CD14-positive monocyte (primary cell): Measurements from ENCODE around the gene TRMU. TPM values are rescaled to one million over a fixed set of nuclear protein-coding genes. Genes with fewer than 3 reads are reported as not detected.
A peak's percentile ranks its signal among the peaks of the same experiment; 100 is the strongest.

Source experiments
- DNase-seq, 3 donors: peaks; one replicate each; pipeline ENCODE4 v3.0.0-alpha.2; 2011 to 2022
- H2AFZ ChIP-seq: 2 replicates; pipeline ENCODE4 v1.6.0; 2012; ENCODE audit warnings: mild to moderate bottlenecking, low read depth, low read length, inconsistent platforms; ENCODE audit not compliant: insufficient read depth, poor library complexity, severe bottlenecking
- H3K27ac ChIP-seq, 2 donors: 1 replicate in 1 of 2; 2 replicates in 1 of 2; pipeline ENCODE4 v1.5.1; 2012 to 2013; ENCODE audit warnings: low read length in 2 of 2, control low read depth in 1 of 2, inconsistent platforms in 1 of 2, low read depth in 1 of 2, mild to moderate bottlenecking in 1 of 2
- H3K27me3 ChIP-seq, 2 donors: one replicate each; pipeline versions ENCODE4 v1.6.0 to v1.6.1; 2011 to 2013; ENCODE audit warnings: low read length in 2 of 2; ENCODE audit not compliant: control insufficient read depth in 2 of 2, insufficient read depth in 2 of 2
- H3K36me3 ChIP-seq, 2 donors: replicated peaks in 1 of 2; 1 replicate in 1 of 2; 2 replicates in 1 of 2; pipeline versions ENCODE4 v1.5.1 to v1.6.1; 2012 to 2013; ENCODE audit warnings: low read length in 2 of 2, control low read depth in 1 of 2, inconsistent platforms in 1 of 2, mild to moderate bottlenecking in 1 of 2; ENCODE audit not compliant: insufficient read depth in 2 of 2, control insufficient read depth in 1 of 2
- H3K4me1 ChIP-seq, 2 donors: 1 replicate in 1 of 2; 2 replicates in 1 of 2; pipeline versions ENCODE4 v1.5.1 to v1.6.1; 2012 to 2013; ENCODE audit warnings: low read length in 2 of 2, control low read depth in 1 of 2, inconsistent platforms in 1 of 2, mild to moderate bottlenecking in 1 of 2, moderate library complexity in 1 of 2; ENCODE audit not compliant: insufficient read depth in 2 of 2, control insufficient read depth in 1 of 2
- H3K4me2 ChIP-seq: replicated peaks from 2 replicates; pipeline ENCODE3; 2012; ENCODE audit warnings: low read length, moderate library complexity, mild to moderate bottlenecking; ENCODE audit not compliant: poor library complexity, severe bottlenecking; ENCODE audit errors: extremely low read depth
- H3K4me3 ChIP-seq, 3 experiments: fragments of 200-600 bp in 1 of 3; sonication (generic) in 1 of 3; replicated peaks in 1 of 3; 1 replicate in 2 of 3; 2 replicates in 1 of 3; pipeline ENCODE4 v1.5.1; 2011 to 2013; ENCODE audit warnings: low read length in 3 of 3, mild to moderate bottlenecking in 3 of 3, control low read depth in 2 of 3, low read depth in 2 of 3, inconsistent platforms in 1 of 3, moderate library complexity in 1 of 3
- H3K79me2 ChIP-seq: 2 replicates; pipeline ENCODE4 v1.6.0; 2012; ENCODE audit warnings: mild to moderate bottlenecking, control low read depth, inconsistent platforms, low read length, moderate library complexity; ENCODE audit not compliant: insufficient read depth
- H3K9ac ChIP-seq: 2 replicates; pipeline ENCODE4 v1.6.0; 2017; ENCODE audit warnings: low read length, mild to moderate bottlenecking; ENCODE audit not compliant: insufficient read depth, poor library complexity, severe bottlenecking
- H3K9me3 ChIP-seq, 2 donors: replicated peaks in 1 of 2; 1 replicate in 1 of 2; 2 replicates in 1 of 2; pipeline versions ENCODE4 v1.5.1 to v1.6.1; 2012 to 2013; ENCODE audit warnings: low read length in 2 of 2, control low read depth in 1 of 2; ENCODE audit not compliant: control insufficient read depth in 1 of 2, insufficient read depth in 1 of 2
- H4K20me1 ChIP-seq: 2 replicates; pipeline ENCODE4 v1.6.0; 2012; ENCODE audit warnings: mild to moderate bottlenecking, low read length, control low read depth, moderate library complexity; ENCODE audit not compliant: insufficient read depth
- H3K27ac Mint-ChIP-seq, 7 donors: one replicate each; pipeline ENCODE4 v1.8.0; 2020; ENCODE audit warnings: mild to moderate bottlenecking in 7 of 7, mixed read lengths in 7 of 7, moderate library complexity in 6 of 7, inconsistent platforms in 2 of 7
- H3K27me3 Mint-ChIP-seq, 3 donors: one replicate each; pipeline ENCODE4 v1.8.0; 2021 to 2022; ENCODE audit warnings: low read depth in 3 of 3, mild to moderate bottlenecking in 3 of 3, mixed read lengths in 3 of 3, moderate library complexity in 3 of 3, inconsistent platforms in 1 of 3
- H3K36me3 Mint-ChIP-seq, 2 donors: one replicate each; pipeline ENCODE4 v1.8.0; 2020; ENCODE audit warnings: mixed read lengths in 2 of 2, inconsistent platforms in 1 of 2, mild to moderate bottlenecking in 1 of 2
- H3K4me1 Mint-ChIP-seq: one replicate; pipeline ENCODE4 v1.8.0; 2020; ENCODE audit warnings: mild to moderate bottlenecking, mixed read lengths
- H3K4me3 Mint-ChIP-seq, 2 donors: one replicate each; pipeline ENCODE4 v1.8.0; 2020; ENCODE audit warnings: mild to moderate bottlenecking in 2 of 2, mixed read lengths in 2 of 2, moderate library complexity in 1 of 2
- H3K9me3 Mint-ChIP-seq, 7 donors: one replicate each; pipeline ENCODE4 v1.8.0; 2020 to 2022; ENCODE audit warnings: mixed read lengths in 7 of 7, mild to moderate bottlenecking in 6 of 7, moderate library complexity in 6 of 7, inconsistent platforms in 2 of 7
- whole genome bisulfite sequencing: methylation state at CpG from one replicate; pipeline ENCODE4 v1.1.5; 2013; ENCODE audit warnings: missing lambda C conversion rate; ENCODE audit not compliant: insufficient coverage; 5-methylcytosine and 5-hydroxymethylcytosine counted together
- intact Hi-C, 2 donors: fragments of 100-400 bp; cut with micrococcal nuclease; formaldehyde crosslinking; loops; one replicate each; pipeline versions ENCODE4 v1.15.0 to v1.15.1; 2023
- polyA plus RNA-seq, 3 donors: library from polyadenylated mRNA; depleted of rRNA in 1 of 3; unstranded in 2 of 3; stranded (reverse) in 1 of 3; fragments of 300-500 nt in 2 of 3; fragments of >200 nt in 1 of 3; fragmentation: Illumina TruSeq in 2 of 3; gene quantifications; 1 replicate in 2 of 3; 2 replicates in 1 of 3; pipeline ENCODE4 v1.2.3, GENCODE V29; 2012 to 2021
- TF ChIP-seq, protein P1 (sequence below): fragments of 200-600 bp; IDR thresholded peaks from one replicate; pipeline ENCODE4 v1.8.0; 2022; ENCODE audit warnings: antibody characterized with exemption, mild to moderate bottlenecking

TRMU gene
- polyA plus RNA-seq, 3 donors, result 4.7 to 32.9 (median 5.6) TPM

DNA sequence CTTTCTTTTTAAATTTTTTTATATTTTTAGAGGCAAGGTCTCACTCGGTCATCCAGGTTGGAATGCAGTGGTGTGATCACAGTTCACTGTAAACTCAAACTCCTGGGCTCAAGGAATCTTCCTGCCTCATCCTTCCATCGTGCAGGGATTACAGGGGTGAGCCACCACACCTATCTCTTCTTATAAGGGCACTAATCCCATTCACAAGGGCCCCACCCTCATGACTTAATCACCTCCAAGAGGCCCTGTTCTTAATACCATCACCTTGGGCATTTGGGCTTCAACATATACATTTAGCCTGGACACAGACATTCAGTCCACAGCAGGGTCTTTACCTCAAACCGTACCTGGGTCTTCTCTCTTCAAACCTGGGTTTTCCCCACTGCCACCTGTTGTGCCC, 43.3 kb upstream of the TRMU start:
- Histone ChIP-seq H3K36me3 (peaks cover 11 to 24% of the 10 kb centered on the region in 2 donors), H2AFZ (no peak overlapping the region), H3K4me1 (peaks cover 47 to 52% of the 10 kb centered on the region in 2 donors), H3K9ac (no peak overlapping the region), H3K27ac (no peak overlapping the region), H4K20me1 (no peaks in the 10 kb centered on the region), H3K4me3 (no peak overlapping the region), H3K79me2 (peaks cover 5% of the 10 kb centered on the region), H3K4me2 (no peak overlapping the region), H3K9me3 (peaks cover 0 to 9% of the 10 kb centered on the region in 2 donors), H3K27me3 (no peaks in the 10 kb centered on the region)
- peaks cover 5 to 11% (median 8%) of the 10 kb centered on the region in 7 donors for H3K9me3 Mint-ChIP-seq
- intact Hi-C loops, result loop anchor here (5.0 to 10.0 kb wide), 3 partner anchors 170 to 297 kb away; no protein-coding TSS in a partner anchor
- peak overlapping the region in 1 of 7 donors; percentile 46 for H3K27ac Mint-ChIP-seq
- peaks cover 0 to 1% (median 1%) of the 10 kb centered on the region in 3 donors for H3K27me3 Mint-ChIP-seq
- peaks cover 32 to 40% of the 10 kb centered on the region in 2 donors for H3K36me3 Mint-ChIP-seq
- 96% methylated on average over 2 of the region's 3 CpGs for WGBS
- H3K4me1 Mint-ChIP-seq, result peaks cover 52% of the 10 kb centered on the region
- H3K4me3 Mint-ChIP-seq, result no peak overlapping the region
- no peak for DNase-seq
- TF ChIP-seq, protein P1, sequence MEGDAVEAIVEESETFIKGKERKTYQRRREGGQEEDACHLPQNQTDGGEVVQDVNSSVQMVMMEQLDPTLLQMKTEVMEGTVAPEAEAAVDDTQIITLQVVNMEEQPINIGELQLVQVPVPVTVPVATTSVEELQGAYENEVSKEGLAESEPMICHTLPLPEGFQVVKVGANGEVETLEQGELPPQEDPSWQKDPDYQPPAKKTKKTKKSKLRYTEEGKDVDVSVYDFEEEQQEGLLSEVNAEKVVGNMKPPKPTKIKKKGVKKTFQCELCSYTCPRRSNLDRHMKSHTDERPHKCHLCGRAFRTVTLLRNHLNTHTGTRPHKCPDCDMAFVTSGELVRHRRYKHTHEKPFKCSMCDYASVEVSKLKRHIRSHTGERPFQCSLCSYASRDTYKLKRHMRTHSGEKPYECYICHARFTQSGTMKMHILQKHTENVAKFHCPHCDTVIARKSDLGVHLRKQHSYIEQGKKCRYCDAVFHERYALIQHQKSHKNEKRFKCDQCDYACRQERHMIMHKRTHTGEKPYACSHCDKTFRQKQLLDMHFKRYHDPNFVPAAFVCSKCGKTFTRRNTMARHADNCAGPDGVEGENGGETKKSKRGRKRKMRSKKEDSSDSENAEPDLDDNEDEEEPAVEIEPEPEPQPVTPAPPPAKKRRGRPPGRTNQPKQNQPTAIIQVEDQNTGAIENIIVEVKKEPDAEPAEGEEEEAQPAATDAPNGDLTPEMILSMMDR, result no peak

DNA sequence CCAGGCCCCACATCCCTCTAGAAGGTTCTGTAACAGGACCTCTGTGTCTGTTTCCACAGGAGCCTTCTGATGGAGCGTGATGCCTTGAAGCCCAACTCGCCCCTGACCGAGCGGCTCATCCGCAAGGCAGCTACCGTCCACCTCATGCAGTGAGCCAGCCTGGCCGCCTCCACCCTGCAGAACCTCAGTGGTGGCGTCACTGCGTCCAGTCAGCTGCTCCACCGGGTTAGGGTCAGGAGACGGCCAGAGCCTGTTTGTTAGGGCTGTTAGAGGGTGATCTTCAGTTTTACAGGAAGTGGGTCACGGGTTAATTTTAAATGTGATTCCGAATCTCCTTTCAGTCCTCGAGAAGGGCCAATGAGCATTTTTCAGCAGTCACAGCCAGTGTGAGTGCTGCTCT, 42.8 kb upstream of the TRMU start:
- Mint-ChIP-seq H3K27me3 (peaks cover 0 to 1% (median 1%) of the 10 kb centered on the region in 3 donors), H3K4me1 (peaks cover 52% of the 10 kb centered on the region), H3K4me3 (no peak overlapping the region), H3K9me3 (peaks cover 5 to 11% (median 8%) of the 10 kb centered on the region in 7 donors), H3K27ac (peak overlapping the region in 3 of 7 donors; percentile 25 to 68 (median 46)), H3K36me3 (peaks cover 26 to 35% of the 10 kb centered on the region in 2 donors)
- WGBS, result 84% methylated on average over 14 of the region's 14 CpGs
- peaks cover 0 to 9% of the 10 kb centered on the region in 2 donors for H3K9me3 ChIP-seq
- peaks cover 7 to 22% of the 10 kb centered on the region in 2 donors for H3K36me3 ChIP-seq
- no peak for DNase-seq
- peaks cover 10% of the 10 kb centered on the region for H3K79me2 ChIP-seq
- peaks cover 47 to 52% of the 10 kb centered on the region in 2 donors for H3K4me1 ChIP-seq
- intact Hi-C loops, result loop anchor here (5.0 to 10.0 kb wide), 3 partner anchors 170 to 298 kb away; no protein-coding TSS in a partner anchor
- no peaks in the 10 kb centered on the region for H4K20me1 ChIP-seq
- H3K4me2 ChIP-seq, result no peak overlapping the region
- H3K9ac ChIP-seq, result no peak overlapping the region
- H3K4me3 ChIP-seq, result no peak overlapping the region
- H3K27me3 ChIP-seq, result no peaks in the 10 kb centered on the region
- TF ChIP-seq, protein P1, result no peak
- no peak overlapping the region for H3K27ac ChIP-seq
- H2AFZ ChIP-seq, result no peak overlapping the region
